HG02571 (cell line): ENCODE results near the gene IGFBP7.

Experiments
- ATAC-seq: cut with Tn5 transposase; IDR thresholded peaks from one replicate; pipeline ENCODE4 v1.9.1; 2021; ENCODE audit warnings: mild to moderate bottlenecking, moderate library complexity; ENCODE audit not compliant: unreplicated experiment

Gene IGFBP7

DNA sequence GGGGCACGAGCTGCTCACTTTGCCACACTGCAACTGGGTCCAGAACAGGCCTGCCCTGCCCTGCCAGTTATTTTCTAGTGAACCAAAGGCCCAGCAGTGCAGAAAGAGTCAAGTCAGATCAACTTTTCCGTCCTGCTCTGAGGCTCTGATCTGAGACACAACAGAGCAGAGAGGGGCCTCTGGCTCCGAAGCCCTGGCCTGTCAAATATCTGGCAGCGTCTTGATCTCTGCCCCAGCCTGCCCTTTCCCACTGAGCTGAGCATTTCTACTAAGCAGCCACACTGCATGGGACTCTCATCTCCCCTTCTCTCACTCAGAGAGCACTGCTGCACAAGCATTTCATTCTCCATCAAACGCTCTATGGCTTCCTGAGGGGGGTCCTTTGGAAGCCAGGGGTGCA is 11.8 kb downstream of the IGFBP7 start:
- no peak for ATAC-seq

DNA sequence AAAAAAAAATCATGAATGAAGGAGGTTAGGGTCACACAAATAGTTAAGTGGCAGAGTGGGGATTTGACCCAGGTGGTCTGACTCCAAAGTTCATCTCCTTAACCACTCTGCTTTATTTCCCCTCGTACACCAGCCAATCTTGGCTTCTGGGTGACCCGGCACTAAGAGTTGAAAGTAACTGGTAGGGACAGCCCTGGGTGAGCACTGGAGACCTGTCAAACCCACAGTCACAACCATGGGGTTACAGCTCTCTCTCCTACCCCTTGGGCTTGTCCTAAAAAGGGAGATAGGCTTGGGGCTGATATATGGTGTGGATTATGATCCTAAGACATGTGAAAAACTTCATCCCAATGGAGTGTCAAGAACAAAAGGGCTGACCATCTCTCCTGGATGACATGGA is 12.5 kb downstream of the IGFBP7 start:
- ATAC-seq, result no peak

DNA sequence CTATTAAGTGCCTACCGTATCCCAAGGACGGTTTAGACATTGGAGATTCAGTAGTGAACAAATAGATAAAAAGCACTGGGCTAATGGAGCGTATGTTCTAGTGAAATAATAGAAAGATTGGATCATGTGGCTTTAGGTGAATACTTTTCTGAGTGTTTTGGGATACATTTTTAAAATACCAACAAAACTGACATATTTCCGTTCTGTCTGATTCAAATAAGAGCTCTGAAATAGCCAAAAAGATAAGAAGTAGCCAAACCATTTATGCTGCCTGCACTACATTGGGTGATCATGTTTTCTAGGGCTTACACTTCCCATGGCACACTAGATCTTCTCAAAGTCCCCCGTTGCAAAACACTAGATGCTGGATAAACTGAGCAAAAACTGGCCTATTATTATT is 14.2 kb downstream of the IGFBP7 start:
- no peak for ATAC-seq

DNA sequence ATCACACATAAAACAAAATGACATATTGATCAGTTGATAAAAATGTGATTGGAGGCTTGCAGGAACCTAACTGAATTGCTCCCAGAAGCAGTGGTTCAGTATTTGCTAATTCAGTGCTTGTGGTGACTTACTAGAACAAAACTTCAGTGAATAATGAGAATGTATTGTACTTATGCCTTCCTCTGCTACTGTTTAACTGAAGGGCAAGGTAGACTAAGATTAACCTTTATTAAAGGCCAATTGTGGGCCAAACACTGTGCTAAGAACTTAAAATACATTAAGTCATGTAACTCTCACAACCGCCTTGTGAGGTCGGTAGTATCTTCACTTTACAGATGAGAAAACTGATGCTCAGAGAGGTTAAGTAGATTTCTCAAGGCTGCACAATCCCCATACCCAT is 14.9 kb downstream of the IGFBP7 start:
- ATAC-seq, result no peak

DNA sequence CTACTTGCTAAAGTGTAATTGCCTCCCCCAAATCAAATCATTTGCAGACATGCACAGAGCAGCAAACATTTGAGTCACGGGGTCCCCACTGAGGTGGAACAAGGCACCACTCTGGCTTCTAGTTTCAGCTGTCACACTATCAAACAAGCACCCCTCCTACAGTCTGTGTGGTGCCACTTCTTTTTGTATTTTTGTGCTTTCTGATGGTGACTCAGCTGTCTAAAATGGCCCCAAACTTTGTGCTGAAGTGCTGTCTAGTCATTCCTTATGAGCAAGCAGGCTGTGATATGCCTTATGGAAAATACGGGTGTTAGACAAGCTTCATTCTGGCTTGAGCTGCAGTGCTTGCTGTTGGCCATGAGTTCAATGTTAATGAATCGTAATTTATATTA is 15.4 kb downstream of the IGFBP7 start:
- ATAC-seq, result no peak

DNA sequence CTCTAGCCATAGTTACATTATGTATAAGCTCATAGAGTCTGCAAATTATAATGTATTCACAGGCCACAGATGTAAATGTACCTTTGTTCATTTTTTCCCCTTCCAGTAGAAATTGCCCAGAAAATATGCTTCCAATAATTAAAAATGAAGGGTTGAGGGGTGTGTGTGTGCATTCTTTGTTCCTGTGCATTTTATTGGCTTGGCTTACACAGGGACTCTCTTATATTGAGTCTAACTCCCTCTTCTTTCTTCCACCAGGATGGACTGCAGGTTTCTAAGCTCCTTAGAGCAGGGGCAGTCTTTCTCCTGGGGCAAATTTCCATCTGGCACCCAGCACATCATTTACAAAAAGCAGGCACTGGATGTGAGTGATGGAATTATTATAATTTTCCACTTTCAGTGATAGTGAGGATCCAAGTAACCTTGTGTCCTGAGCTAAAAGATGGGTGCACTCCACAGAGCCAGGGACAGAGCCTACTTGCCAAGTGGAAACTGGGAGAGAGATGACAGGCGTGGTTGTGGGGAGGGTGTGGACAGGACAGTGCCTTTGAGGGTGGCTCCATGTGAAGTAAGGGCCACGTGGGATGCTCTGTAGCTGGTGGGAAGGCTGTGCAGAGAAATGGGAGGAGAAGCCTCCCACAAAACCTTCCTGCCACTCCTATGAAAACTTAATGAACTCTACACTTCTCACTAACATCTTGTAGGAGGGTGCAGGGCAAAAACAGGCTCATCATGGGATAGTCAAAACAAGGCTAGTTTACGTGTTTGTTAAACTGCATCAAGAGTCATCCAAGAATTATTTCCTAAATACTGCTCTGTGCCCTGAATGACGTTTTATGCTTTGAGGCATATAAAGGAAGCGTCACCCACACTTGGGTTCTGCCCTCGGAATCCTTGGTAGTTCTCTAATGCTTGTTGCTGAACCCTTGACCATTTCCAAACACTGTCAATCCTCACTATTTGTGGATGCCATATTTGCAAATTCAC is 16.0 kb downstream of the IGFBP7 start:
- ATAC-seq, result no peak

DNA sequence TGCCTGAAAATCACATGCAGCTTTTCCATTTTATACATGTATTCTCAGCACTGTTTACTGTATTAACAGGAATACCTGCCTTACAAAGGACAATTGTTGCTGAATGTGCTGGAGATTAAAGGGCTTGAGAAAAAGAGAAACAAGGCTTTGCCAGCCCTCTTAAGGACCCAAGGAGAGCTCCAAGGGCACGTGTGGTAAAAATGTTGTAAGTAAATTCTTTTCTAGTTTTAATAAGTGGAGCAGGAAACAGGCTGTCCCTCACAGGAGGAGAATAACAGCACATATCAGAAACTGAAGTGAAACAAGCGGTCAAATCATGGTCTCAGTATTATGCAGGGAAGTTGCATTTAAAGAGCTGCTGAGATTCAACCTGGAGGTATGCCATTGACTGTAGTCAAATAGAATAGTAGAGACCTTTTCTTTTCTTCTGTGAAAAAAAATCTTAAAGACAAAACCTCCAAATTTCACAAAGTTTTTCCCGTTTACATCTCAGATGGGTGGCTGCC is 18.5 kb downstream of the IGFBP7 start:
- ATAC-seq, result no peak

DNA sequence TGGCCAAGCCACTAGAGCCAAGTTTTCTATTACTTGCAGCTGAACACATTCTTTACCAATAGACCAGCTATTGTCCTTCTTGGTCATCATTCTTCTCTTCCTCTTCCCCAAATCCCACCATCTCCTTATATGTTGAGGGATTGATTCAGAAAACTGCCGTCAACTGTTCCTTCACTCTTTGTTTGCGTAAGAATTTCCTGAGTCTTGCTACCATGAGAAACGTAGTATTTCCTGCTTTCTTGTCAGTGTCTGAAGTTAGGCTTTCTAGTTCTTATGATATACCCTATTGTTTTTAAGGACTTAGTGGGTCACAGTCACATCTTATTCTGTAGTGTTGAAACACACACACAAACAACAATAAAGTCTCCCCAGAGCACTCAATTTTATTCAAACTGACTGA is 20.1 kb downstream of the IGFBP7 start:
- no peak for ATAC-seq

DNA sequence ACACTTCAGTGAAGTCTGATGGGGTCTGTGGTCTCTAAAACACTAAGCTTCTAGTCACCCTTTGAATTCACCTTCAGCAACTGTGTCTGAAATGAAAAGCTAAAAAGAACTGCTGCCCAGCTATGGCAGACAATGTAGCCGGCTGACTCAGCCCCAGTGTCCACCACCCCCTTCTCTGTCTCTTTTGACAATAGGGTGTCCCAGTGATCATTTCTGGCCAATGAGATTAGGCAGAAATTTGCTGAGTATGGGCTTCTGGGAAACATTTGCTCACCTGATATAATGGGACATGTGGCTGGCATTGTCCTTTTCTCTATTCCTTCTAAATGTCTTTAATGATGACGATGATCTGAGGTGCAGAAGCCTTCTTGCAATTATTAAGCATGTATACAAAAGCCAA is 20.6 kb downstream of the IGFBP7 start:
- ATAC-seq, result no peak

DNA sequence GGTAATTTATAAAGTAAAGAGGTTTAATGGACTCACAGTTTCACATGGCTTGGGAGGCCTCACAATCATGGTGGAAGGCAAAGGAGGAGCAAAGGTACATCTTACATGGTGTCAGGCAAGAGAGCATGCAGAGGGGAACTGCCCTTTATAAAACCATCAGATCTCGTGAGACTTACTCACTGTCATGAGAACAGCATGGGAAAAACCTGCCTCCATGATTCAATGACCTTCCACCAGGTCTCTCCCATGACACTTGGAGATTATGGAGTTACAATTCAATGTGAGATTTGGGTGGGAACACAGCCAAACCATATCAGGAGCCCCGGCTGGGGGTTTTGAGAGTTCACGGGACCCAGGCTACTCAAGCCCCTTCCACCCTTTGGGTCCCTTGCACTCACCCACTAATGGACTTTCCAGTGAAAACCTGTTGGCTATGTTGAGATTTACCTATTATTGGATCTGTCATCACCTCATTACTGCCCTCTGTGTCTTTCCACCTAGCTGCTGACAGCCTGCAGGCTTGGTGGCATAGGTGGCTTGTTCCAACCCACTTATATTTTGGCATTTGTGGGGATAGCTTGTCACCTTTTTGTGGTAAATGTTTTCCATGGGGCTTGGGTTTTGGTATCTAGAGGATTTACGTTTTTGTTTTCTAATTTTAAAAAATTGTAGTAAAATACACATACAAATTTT is 24.0 kb downstream of the IGFBP7 start:
- ATAC-seq, result no peak

DNA sequence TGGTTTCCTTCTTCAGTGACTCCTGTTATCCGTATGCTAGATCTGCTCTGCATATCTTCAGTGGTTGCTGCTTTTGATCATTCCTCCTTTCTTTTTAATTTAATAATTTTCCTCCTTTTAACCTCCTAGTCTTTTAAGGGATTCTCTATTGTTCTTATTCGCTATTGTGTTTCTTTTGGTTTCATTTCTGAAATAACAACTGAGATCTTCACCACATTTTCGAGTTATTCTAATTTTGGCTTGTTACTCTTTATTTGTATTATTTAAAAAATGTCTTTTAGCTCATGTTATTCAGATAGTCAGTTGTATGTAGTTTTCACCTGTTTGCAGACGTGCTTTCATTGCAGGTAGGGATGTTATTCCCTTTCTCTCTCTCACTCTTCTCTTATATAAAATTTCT is 24.9 kb downstream of the IGFBP7 start:
- ATAC-seq, result no peak

DNA sequence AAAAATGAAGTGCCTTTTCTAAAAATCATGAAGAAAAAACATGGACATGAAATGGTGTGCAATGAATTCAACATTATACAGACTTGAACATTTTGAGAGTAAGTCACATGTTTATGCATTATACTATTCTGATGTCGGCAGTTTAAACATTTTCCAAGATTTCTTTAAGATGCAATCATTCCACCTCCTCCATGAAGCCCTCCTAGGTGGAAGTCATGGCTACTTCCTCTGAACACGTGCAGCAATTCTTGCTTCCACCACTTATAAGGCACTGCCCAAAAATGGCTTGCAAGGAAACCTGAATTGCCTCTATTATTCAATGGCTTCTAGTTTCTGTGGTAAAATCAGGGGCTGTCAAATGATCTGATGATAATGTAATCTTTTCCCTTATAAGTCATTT is 25.8 kb downstream of the IGFBP7 start:
- ATAC-seq, result no peak

DNA sequence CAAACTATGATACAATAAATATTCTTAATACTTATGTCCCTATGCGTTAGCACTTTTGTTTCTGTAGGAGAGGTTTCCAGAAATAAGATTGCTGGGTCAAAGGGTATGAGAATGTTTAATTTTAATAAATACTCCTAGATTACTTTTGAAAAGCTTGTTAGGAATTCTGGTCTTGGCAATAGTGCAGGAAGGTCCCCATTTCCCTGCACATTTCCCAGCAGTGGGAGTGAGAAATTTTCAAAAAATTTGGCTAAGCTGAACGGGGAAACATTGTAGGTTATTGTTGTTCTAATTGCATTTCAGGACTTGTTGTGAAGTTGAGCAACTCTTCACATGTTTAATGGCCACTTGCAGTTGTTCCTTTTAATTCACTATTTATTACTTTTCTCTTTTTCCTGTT is 27.1 kb downstream of the IGFBP7 start:
- no peak for ATAC-seq

DNA sequence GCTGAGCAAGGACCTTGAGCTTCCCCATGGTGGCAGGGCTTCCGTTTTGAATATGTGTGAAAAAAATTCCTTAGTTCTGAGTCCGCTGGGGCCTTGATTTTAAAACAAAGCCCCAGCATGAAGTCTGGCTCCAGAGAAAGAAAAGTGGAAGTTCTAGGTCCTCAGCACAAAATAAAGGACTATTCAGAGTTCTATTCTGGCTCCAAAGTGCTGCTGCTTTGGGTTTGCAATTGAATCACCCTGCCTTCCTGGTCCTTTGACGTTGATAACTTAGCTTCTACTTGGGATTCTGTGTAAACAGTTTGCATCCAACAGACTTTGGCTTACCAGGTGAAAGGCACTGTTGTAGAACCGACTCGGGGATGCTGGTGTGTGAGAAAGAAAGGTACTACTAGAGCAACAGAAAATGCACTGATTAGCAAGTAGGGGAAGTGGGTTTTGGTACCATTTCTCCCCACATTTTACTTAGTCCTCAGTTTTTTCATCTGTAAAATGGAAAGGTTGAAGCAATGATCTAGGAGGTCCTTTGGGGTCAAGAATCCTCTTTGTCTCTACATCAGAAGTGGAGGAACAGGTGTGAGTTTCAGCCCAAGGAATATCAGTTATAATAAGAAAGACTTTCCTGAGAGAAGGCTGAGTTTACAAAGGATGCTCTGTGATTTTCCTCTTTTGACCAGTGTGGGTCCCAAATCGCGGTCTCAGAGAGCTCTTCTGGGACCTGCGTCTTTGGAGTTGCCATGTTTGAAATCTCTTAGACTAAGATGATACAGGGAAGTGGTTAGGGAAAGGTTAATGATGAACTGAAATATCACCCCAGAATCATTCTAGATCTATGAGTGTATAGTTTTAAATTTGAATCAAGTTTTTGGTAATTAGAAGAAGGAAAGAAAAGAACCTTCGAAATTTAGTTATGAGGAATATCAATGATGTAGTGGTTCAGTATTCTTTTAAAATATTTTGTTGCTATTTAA is 28.2 kb downstream of the IGFBP7 start:
- no peak for ATAC-seq

DNA sequence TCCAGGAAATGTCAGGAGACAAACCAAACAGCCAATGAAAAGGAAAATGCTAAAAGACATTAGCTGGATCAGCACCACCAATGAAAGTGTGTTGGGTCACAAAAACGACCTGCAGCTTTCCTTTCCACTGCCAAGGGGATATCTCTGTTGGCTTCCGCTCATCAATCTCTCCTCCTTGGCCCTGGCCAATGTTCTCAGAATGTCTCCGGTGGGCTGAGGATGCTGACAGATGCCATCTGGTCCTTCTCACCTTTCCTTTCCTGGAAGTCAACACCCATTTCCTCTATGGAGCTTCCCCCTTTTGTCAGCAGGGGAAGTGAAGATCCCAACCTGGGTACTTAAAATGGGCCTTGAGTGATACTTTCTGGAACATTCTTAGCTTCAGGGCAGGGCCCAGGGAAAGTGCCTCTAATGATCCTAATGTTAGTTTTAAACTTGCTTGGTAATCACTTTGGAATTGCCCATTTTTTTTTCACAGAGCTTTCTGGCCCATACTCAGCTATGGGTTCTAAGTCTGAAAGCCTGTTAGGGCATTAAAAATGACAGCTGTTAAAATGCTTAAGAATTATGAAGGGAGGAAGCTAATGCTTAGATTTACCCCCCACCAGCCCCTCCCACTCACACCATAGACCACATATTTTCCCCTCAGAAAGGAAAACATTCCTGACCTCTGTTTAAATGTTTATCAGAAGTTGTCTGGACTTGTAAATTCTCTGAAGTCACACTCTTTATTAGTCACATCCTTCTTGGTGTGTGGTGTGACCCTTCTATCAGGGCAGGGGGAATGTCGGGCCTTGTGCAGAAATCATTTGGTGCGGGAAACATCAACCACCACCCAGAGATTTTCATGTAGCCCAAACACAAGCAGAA is 29.2 kb downstream of the IGFBP7 start:
- no peak for ATAC-seq

DNA sequence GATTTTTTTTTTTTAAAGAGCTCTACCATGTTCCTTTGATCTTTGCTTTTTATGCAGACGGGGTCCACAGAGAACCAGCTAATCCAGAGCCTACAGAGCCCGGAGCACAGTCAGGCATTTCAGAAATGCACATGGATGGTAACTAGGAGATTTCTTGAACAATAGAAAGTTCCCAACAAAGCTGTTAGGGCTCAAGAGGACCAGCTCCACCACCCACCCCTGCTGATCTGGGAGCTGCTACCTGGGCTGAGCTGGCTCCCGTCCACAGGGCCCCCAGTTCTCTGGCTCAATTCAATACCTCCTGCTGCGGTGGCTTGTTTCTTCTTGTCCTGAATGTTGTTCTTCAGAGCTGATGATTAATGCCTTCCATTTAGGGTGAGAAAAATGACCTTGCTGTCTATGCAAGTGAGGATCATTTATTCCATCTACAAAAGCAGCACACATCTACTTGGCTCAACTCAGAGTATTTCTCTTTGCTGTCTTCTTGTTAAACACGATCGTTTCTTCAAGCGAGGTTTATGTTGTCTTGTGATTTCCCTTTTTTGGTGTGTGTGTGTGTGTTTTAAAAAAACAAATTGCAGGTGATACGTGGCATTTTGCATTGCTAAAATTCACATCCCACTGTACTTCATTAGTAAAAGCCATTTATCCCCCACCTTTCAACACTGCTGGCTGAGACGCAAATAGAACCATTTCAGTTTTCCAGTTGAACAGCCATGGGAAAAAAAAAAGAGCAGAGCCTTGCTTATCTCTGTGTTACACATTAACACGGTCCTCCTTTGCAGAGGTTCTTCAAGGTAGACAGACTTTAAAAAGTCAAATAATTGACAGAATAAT is 31.3 kb downstream of the IGFBP7 start:
- no peak for ATAC-seq

DNA sequence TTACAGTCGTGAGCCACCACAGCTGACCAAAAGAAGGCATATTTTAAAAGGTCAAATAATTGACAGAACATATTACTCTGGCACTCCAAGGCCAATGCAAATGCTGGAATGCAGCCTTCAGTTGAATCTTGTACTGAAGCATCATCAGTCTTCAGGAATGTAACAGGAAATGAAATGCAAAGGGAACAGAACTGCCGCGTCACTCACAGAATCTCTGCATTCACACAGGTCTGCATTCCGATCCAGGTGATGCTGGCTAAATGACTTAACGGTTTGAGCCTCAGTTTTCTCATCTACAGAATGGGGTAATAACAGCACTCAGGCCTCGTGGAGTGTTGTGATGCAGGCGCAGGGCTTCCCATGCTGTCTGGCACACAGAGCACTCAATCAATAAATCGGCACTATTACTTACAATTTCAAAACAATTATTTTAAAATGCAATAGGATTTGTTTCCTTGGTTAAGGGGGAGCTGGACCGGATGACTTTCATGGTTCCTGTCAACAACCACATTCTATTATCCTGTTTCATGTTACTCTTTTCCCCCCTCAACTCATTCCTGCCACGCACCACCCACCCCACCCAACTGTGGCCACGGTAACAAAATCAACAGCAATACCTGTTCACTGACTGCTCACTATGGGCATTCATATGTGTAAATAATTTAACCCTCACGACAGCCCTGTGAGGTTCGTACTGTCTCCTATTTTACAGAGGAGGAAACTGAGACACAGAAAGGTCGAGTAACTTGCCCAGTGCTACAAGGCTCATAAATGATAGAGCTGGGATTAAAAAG is 32.4 kb downstream of the IGFBP7 start:
- ATAC-seq, result no peak

DNA sequence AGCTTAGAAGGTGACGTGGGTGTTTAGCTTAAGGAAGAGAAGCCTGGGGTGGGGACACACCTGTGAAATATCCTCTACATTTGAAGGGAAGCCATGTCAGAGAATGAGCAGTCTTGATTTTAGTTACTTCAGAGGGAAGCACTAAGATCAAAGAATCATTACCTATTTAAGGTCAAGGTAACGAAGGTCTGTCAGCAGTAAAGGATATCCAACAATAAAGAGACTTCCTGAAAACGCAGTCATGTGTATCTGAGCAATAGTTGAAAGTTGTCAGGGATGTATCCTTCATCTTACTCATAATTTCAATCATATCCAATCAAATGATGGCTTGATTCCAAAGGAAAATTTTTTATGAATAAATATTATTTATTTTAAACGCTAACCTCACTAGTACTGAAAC is 33.5 kb downstream of the IGFBP7 start:
- ATAC-seq, result no peak
